WI38 (cell line): ENCODE data around the gene SETD4.

ENCODE experiments used
- H3K4me3 ChIP-seq: 2 replicates; pipeline ENCODE4 v1.5.1; 2011; ENCODE audit warnings: low read depth, mild to moderate bottlenecking, control low read depth, low read length
- CTCF ChIP-seq: IDR thresholded peaks from 2 replicates; pipeline ENCODE4 v1.5.1; 2012; ENCODE audit warnings: low read depth, mild to moderate bottlenecking, control low read depth, low read length

SETD4 gene

GRCh38 chr21:36005018-36005417, 55.3 kb downstream of the SETD4 start:
- H3K4me3 ChIP-seq = no peak overlapping the region
- no peak for TF ChIP-seq CTCF

GRCh38 chr21:36004441-36004840, 55.9 kb downstream of the SETD4 start:
- H3K4me3 ChIP-seq = no peak overlapping the region
- TF ChIP-seq CTCF = no peak

GRCh38 chr21:36003776-36004175, 56.5 kb downstream of the SETD4 start:
- H3K4me3 ChIP-seq = no peak overlapping the region
- TF ChIP-seq CTCF = no peak

- TF ChIP-seq CTCF = no peak
- no peak overlapping the region for H3K4me3 ChIP-seq
Measured at GRCh38 chr21:35996217-35996616, 64.1 kb downstream of the SETD4 start.

GRCh38 chr21:35995522-35996088, 64.7 kb downstream of the SETD4 start:
- TF ChIP-seq CTCF = no peak
- no peak overlapping the region for H3K4me3 ChIP-seq

- no peak overlapping the region for H3K4me3 ChIP-seq
- TF ChIP-seq CTCF = no peak
Measured at GRCh38 chr21:35994613-35995012, 65.7 kb downstream of the SETD4 start.

GRCh38 chr21:35993875-35994490, 66.3 kb downstream of the SETD4 start:
- no peak overlapping the region for H3K4me3 ChIP-seq
- no peak for TF ChIP-seq CTCF
